Parathyroid adenoma (tissue), 2 donors: ENCODE data around the gene HARS1.

Source experiments
- H2AFZ ChIP-seq: fragments of 300-600 bp; sonication (generic); one replicate; pipeline ENCODE4 v1.7.0; 2017; ENCODE audit warnings: antibody characterized with exemption, mild to moderate bottlenecking
- H3K27ac ChIP-seq: fragments of 300-600 bp; sonication (generic); one replicate; pipeline ENCODE4 v1.7.0; 2017
- H3K27me3 ChIP-seq: fragments of 300-600 bp; sonication (generic); one replicate; pipeline ENCODE4 v1.7.0; 2017; ENCODE audit warnings: low read length; ENCODE audit not compliant: control insufficient read depth, insufficient read depth
- H3K36me3 ChIP-seq: fragments of 300-600 bp; sonication (generic); one replicate; pipeline ENCODE4 v1.7.0; 2017; ENCODE audit warnings: low read length; ENCODE audit not compliant: control insufficient read depth, insufficient read depth
- H3K4me1 ChIP-seq: fragments of 300-600 bp; sonication (generic); one replicate; pipeline ENCODE4 v1.7.0; 2017; ENCODE audit warnings: control low read depth
- H3K4me2 ChIP-seq: fragments of 300-600 bp; sonication (generic); one replicate; pipeline ENCODE4 v1.7.0; 2017; ENCODE audit warnings: low read length
- H3K4me3 ChIP-seq: fragments of 300-600 bp; sonication (generic); one replicate; pipeline ENCODE4 v1.7.0; 2017; ENCODE audit warnings: low read depth, low read length
- H3K79me2 ChIP-seq: fragments of 300-600 bp; sonication (generic); one replicate; pipeline ENCODE4 v1.7.0; 2017; ENCODE audit warnings: control low read depth
- H3K9ac ChIP-seq: fragments of 300-600 bp; sonication (generic); one replicate; pipeline ENCODE4 v1.7.0; 2017; ENCODE audit warnings: mild to moderate bottlenecking
- H3K9me3 ChIP-seq: fragments of 300-600 bp; sonication (generic); one replicate; pipeline ENCODE4 v1.7.0; 2017; ENCODE audit warnings: low read length; ENCODE audit not compliant: control insufficient read depth
- CTCF ChIP-seq: fragments of 300-600 bp; sonication (generic); IDR thresholded peaks from one replicate; pipeline ENCODE4 v1.7.0; 2017; ENCODE audit warnings: antibody characterized with exemption, mild to moderate bottlenecking
- donor health status: primary hyperparathyroidism.

The HARS1 gene

GRCh38 chr5:140690941-140691924, at the start of gene HARS1, which contains the start of gene HARS2:
TSS of gene HARS1 (minus strand) at chr5:140691370. CDS start at chr5:140691304, 66 bp downstream.
TSS of gene HARS2 (plus strand) at chr5:140691455. CDS start at chr5:140691649, 194 bp downstream.
- Histone ChIP-seq H3K4me1 (peaks cover 5% of the 10 kb centered on the region), H3K79me2 (peaks cover 29% of the 10 kb centered on the region), H3K4me3 (peak within 1 kb of the TSS; percentile 89), H3K9me3 (no peaks in the 10 kb centered on the region), H2AFZ (peak within 1 kb of the TSS; percentile 76), H3K4me2 (peak within 1 kb of the TSS; percentile 99), H3K27ac (peak within 1 kb of the TSS; percentile 82), H3K27me3 (no peaks in the 10 kb centered on the region), H3K9ac (peak within 1 kb of the TSS; percentile 20), H3K36me3 (no peaks in the 10 kb centered on the region)
- TF ChIP-seq CTCF, result peak; percentile 5

GRCh38 chr5:140737486-140737885, 46.3 kb upstream of the HARS1 start:
- Histone ChIP-seq H3K4me2 (no peak overlapping the region), H3K9ac (no peak overlapping the region), H3K27me3 (no peaks in the 10 kb centered on the region), H3K4me1 (no peaks in the 10 kb centered on the region), H3K79me2 (no peaks in the 10 kb centered on the region), H3K27ac (no peak overlapping the region), H3K9me3 (no peaks in the 10 kb centered on the region), H3K4me3 (no peak overlapping the region), H3K36me3 (no peaks in the 10 kb centered on the region), H2AFZ (no peak overlapping the region)
- TF ChIP-seq CTCF, result no peak

GRCh38 chr5:140734354-140734753, 43.2 kb upstream of the HARS1 start:
- Histone ChIP-seq H3K9me3 (no peaks in the 10 kb centered on the region), H3K27me3 (no peaks in the 10 kb centered on the region), H2AFZ (no peak overlapping the region), H3K4me1 (no peaks in the 10 kb centered on the region), H3K36me3 (no peaks in the 10 kb centered on the region), H3K79me2 (no peaks in the 10 kb centered on the region), H3K4me3 (no peak overlapping the region), H3K4me2 (no peak overlapping the region), H3K9ac (no peak overlapping the region), H3K27ac (no peak overlapping the region)
- peak; percentile 44 for TF ChIP-seq CTCF

GRCh38 chr5:140733098-140733497, 41.9 kb upstream of the HARS1 start:
- TF ChIP-seq CTCF, result no peak
- H3K4me2 ChIP-seq, result no peak overlapping the region
- H3K79me2 ChIP-seq, result no peaks in the 10 kb centered on the region
- no peak overlapping the region for H3K27ac ChIP-seq
- no peaks in the 10 kb centered on the region for H3K4me1 ChIP-seq
- H3K4me3 ChIP-seq, result no peak overlapping the region
- no peaks in the 10 kb centered on the region for H3K9me3 ChIP-seq
- no peaks in the 10 kb centered on the region for H3K27me3 ChIP-seq
- no peak overlapping the region for H3K9ac ChIP-seq
- H3K36me3 ChIP-seq, result no peaks in the 10 kb centered on the region
- H2AFZ ChIP-seq, result no peak overlapping the region
